ENCODE measurements around the gene STXBP6.

- TF ChIP-seq EZH2 (IDR thresholded peaks at IDR 0.05) = no peak
- TF ChIP-seq POLR2AphosphoS5 (IDR thresholded peaks at IDR 0.05; ENCODE audit: borderline replicate concordance, low read depth, low read length) = no peak
- no peak for TF ChIP-seq FOXP2 (optimal IDR thresholded peaks at IDR 0.05; ENCODE audit: control extremely low read depth, extremely low read length, insufficient read depth)
These were observed 201.7 kb downstream of the STXBP6 start for GRCh38 chr14:24848102-24848790.
